Hepatocyte (in vitro differentiated cells): ENCODE results near the gene AARSD1.

Experiments used
- CTCF ChIP-seq: fragments of 200-600 bp; sonication (generic); IDR thresholded peaks from 2 replicates; pipeline ENCODE4 v1.5.1; 2016; ENCODE audit warnings: antibody characterized with exemption, mild to moderate bottlenecking; ENCODE audit not compliant: poor library complexity
- EZH2 ChIP-seq: fragments of 200-600 bp; sonication (generic); IDR thresholded peaks from 2 replicates; pipeline ENCODE4 v1.6.1; 2016; ENCODE audit warnings: antibody characterized with exemption, mild to moderate bottlenecking, borderline replicate concordance

GRCh38 chr17:42969001-42969581 lies 4.8 kb upstream of the AARSD1 start:
- no peak for TF ChIP-seq CTCF
- no peak for TF ChIP-seq EZH2
